ENCODE measurements around the gene PVR. TPM values are rescaled to one million over a fixed set of nuclear protein-coding genes. Genes with fewer than 3 reads are reported as not detected.
"Not testable (repeated sequence)": the region's sequence is repeated elsewhere in the genome, so short reads cannot be mapped to it uniquely, and the experiment has no call there.

PVR gene
- total RNA-seq, 3 donors from 2014 or later = 8.5 to 30.2 (median 22.0) TPM

GRCh38 chr19:44706506-44707236 is 63.0 kb downstream of the PVR start:
- Histone ChIP-seq H3K27ac (no peak overlapping the region), H3K4me3 (no peak overlapping the region), H3K36me3 (no peaks in the 10 kb centered on the region), H3K9me3 (no peaks in the 10 kb centered on the region), H3K27me3 (no peaks in the 10 kb centered on the region), H3K4me1 (no peaks in the 10 kb centered on the region)
- TF ChIP-seq CTCF (IDR thresholded peaks at IDR 0.05) (no peak), POLR2AphosphoS5 (IDR thresholded peaks at IDR 0.05) (no peak), POLR2A (IDR thresholded peaks at IDR 0.05) (no peak)
- no peak for DNase-seq (ENCODE audit: low spot score in 2 of 2)
- intact Hi-C loops (cut with DNase I; ENCODE audit: low total_unique reads) = no loop called here

GRCh38 chr19:44707794-44708193 is 64.1 kb downstream of the PVR start:
- intact Hi-C loops (cut with DNase I; ENCODE audit: low total_unique reads) = no loop called here
- H3K4me3 ChIP-seq = no peak overlapping the region

GRCh38 chr19:44708940-44709339 is 65.2 kb downstream of the PVR start:
- H3K27ac ChIP-seq = no peak overlapping the region
- H3K4me1 ChIP-seq = no peaks in the 10 kb centered on the region
- no peak overlapping the region for H3K4me3 ChIP-seq
- intact Hi-C loops (cut with DNase I; ENCODE audit: low total_unique reads) = no loop called here
- H3K9me3 ChIP-seq = no peaks in the 10 kb centered on the region
- no peaks in the 10 kb centered on the region for H3K27me3 ChIP-seq
- H3K36me3 ChIP-seq = no peaks in the 10 kb centered on the region
- TF ChIP-seq POLR2AphosphoS5 (IDR thresholded peaks at IDR 0.05) = no peak
- TF ChIP-seq CTCF (IDR thresholded peaks at IDR 0.05) = no peak
- TF ChIP-seq POLR2A (IDR thresholded peaks at IDR 0.05) = no peak
- DNase-seq (ENCODE audit: low spot score in 2 of 2) = no peak

More at GRCh38 chr19:44707794-44708193, 64.1 kb downstream of the PVR start:
- no peak for DNase-seq (ENCODE audit: low spot score in 2 of 2)
- Histone ChIP-seq H3K36me3 (no peaks in the 10 kb centered on the region), H3K27ac (no peak overlapping the region), H3K9me3 (no peaks in the 10 kb centered on the region), H3K4me1 (no peaks in the 10 kb centered on the region), H3K27me3 (no peaks in the 10 kb centered on the region)
- TF ChIP-seq POLR2A (IDR thresholded peaks at IDR 0.05) = no peak

- not testable (repeated sequence) for H3K4me3 ChIP-seq; H3K4me1 ChIP-seq; H3K36me3 ChIP-seq; H3K9me3 ChIP-seq; H3K27ac ChIP-seq; H3K27me3 ChIP-seq; DNase-seq (ENCODE audit: low spot score in 2 of 2)
- intact Hi-C loops (cut with DNase I; ENCODE audit: low total_unique reads) = loop anchor here (1.0 kb wide), 1 partner anchor 25 kb away; no protein-coding TSS in a partner anchor
Observed at GRCh38 chr19:44709434-44710266, 65.9 kb downstream of the PVR start.

GRCh38 chr19:44710483-44710882 is 66.8 kb downstream of the PVR start:
- TF ChIP-seq CTCF (IDR thresholded peaks at IDR 0.05) (no peak), POLR2AphosphoS5 (IDR thresholded peaks at IDR 0.05) (no peak), POLR2A (IDR thresholded peaks at IDR 0.05) (no peak)
- Histone ChIP-seq H3K27ac (no peak overlapping the region), H3K4me1 (no peaks in the 10 kb centered on the region), H3K36me3 (no peaks in the 10 kb centered on the region), H3K27me3 (no peaks in the 10 kb centered on the region), H3K4me3 (no peak overlapping the region), H3K9me3 (peaks cover 6 to 11% of the 10 kb centered on the region in 2 donors)
- intact Hi-C loops (cut with DNase I; ENCODE audit: low total_unique reads) = loop anchor here (1.0 kb wide), 1 partner anchor 26 kb away; no protein-coding TSS in a partner anchor
- DNase-seq (ENCODE audit: low spot score in 2 of 2) = no peak

All from breast epithelium (tissue), 4 donors.